ENCODE results near the gene HSPA6.
"Not testable (repeated sequence)": the region's sequence is repeated elsewhere in the genome, so short reads cannot be mapped to it uniquely, and the experiment has no call there.

- not testable (repeated sequence) for TF ChIP-seq POLR2AphosphoS5 (IDR thresholded peaks at IDR 0.05; ENCODE audit: low read depth, low read length); TCF7L2 (IDR thresholded peaks at IDR 0.05; ENCODE audit: low read depth, low read length); CTCF (IDR thresholded peaks at IDR 0.05); REST (IDR thresholded peaks at IDR 0.05; ENCODE audit: insufficient read depth in 1 of 2, low read depth in 2 of 2, low read length in 1 of 2); SIN3A (IDR thresholded peaks at IDR 0.05; ENCODE audit: borderline replicate concordance, insufficient read depth, low read depth, low read length)
Measured at GRCh38 chr1:161545005-161545731, 20.8 kb downstream of the HSPA6 start.

Data from Panc1 (cell line).